Measurements from ENCODE around the gene AGAP2. TPM values are rescaled to one million over a fixed set of nuclear protein-coding genes. Genes with fewer than 3 reads are reported as not detected.

AGAP2 gene
- polyA plus RNA-seq, 1 donor (not counting 4 experiments of a cell fraction or from before 2014, with no cell fraction given), result 0.13 TPM

DNA sequence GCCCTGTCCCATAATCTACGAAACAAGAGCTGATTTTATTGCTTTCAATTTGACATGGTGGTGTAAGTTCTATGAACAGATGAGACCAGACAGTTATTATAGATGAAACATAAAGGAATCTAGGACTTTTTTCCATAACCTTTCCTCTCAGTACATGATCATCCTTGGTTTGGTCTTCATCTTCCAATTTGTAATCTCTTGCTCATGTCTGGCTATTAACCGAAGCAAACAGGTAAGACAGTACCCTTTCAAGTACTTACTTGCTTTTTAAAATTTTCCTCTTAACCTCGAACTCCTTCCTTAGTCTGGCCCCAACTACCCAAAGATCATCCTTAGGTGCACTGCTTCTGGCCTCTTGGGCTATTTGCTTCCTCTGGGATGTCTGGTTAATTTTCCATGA is 7.5 kb upstream of the AGAP2 start:
- H3K9me3 ChIP-seq (ENCODE audit: control insufficient read depth, low read depth, low read length), result no peaks in the 10 kb centered on the region
- peaks cover under 1% of the 10 kb centered on the region for H3K27me3 ChIP-seq (ENCODE audit: control insufficient read depth, extremely low read depth, insufficient read depth, low read length)
- DNase-seq (ENCODE audit: low read depth, low spot score), result no peak
- TF ChIP-seq EZH2 (IDR thresholded peaks at IDR 0.05; ENCODE audit: low read length), result no peak
- TF ChIP-seq, protein P1, sequence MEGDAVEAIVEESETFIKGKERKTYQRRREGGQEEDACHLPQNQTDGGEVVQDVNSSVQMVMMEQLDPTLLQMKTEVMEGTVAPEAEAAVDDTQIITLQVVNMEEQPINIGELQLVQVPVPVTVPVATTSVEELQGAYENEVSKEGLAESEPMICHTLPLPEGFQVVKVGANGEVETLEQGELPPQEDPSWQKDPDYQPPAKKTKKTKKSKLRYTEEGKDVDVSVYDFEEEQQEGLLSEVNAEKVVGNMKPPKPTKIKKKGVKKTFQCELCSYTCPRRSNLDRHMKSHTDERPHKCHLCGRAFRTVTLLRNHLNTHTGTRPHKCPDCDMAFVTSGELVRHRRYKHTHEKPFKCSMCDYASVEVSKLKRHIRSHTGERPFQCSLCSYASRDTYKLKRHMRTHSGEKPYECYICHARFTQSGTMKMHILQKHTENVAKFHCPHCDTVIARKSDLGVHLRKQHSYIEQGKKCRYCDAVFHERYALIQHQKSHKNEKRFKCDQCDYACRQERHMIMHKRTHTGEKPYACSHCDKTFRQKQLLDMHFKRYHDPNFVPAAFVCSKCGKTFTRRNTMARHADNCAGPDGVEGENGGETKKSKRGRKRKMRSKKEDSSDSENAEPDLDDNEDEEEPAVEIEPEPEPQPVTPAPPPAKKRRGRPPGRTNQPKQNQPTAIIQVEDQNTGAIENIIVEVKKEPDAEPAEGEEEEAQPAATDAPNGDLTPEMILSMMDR (optimal IDR thresholded peaks at IDR 0.05 in 1 of 3, IDR thresholded peaks at IDR 0.05 in 1 of 3, conservative IDR thresholded peaks at IDR 0.05 in 1 of 3; ENCODE audit: extremely low read depth in 1 of 3, insufficient read depth in 2 of 3, low read length in 3 of 3), result no peak
- no peaks in the 10 kb centered on the region for H4K20me1 ChIP-seq (ENCODE audit: control insufficient read depth, extremely low read depth, insufficient read depth, low read length)
- peaks cover 23% of the 10 kb centered on the region for H3K79me2 ChIP-seq (ENCODE audit: control insufficient read depth, insufficient read depth, low read length)
- H3K9ac ChIP-seq (ENCODE audit: control insufficient read depth, extremely low read depth, insufficient read depth, low read length), result no peak overlapping the region
- peak overlapping the region; percentile 94 for H3K4me2 ChIP-seq (ENCODE audit: control insufficient read depth, extremely low read depth, insufficient read depth, low read depth, low read length)
- peak overlapping the region; percentile 98 for H3K27ac ChIP-seq (ENCODE audit: control insufficient read depth, insufficient read depth, low read length)
- H3K4me3 ChIP-seq (ENCODE audit: control insufficient read depth in 2 of 3, extremely low read depth in 1 of 3, insufficient read depth in 2 of 3, low read depth in 1 of 3, low read length in 3 of 3), result peak overlapping the region; percentile 81 to 99 (median 97)
- no peak for FAIRE-seq
- H3K4me1 ChIP-seq (ENCODE audit: control insufficient read depth, extremely low read depth, insufficient read depth, low read length), result peaks cover 21% of the 10 kb centered on the region
- H2AFZ ChIP-seq (ENCODE audit: control insufficient read depth, low read length), result no peak overlapping the region
- H3K9me1 ChIP-seq (ENCODE audit: control insufficient read depth, extremely low read depth, insufficient read depth, low read length), result no peaks in the 10 kb centered on the region
- H3K36me3 ChIP-seq (ENCODE audit: control insufficient read depth in 2 of 2, extremely low read depth in 1 of 2, insufficient read depth in 2 of 2, low read length in 2 of 2), result peaks cover 11 to 22% of the 10 kb centered on the region in 2 experiments
- dilution Hi-C loops (cut with MboI; ENCODE audit: extremely low pct_ligation_motif_present, low sequenced_read_pairs), result loop anchor here (25.0 kb wide), 1 partner anchor 159 kb away; the partner anchor contains the start of gene PIP4K2C

DNA sequence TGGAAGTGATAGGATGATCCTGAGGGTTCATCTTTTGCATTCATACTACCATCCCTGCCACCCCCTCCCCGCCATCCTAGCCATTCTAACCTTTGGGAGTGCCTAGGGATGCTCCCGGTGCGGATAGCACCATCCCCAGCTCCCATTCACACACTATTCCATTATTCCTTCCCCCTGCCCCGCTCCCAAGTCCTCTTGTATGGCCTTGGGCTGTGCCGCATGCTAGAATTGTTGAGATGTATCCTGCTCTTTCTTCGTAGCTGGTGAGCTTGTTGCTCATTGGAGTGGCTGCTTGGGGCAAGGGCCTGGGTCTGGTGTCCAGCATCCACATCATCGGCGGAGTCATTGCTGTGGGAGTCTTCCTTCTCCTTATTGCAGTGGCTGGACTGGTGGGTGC is 6.9 kb upstream of the AGAP2 start:
- Histone ChIP-seq H3K9me3 (ENCODE audit: control insufficient read depth, low read depth, low read length) (no peaks in the 10 kb centered on the region), H3K36me3 (ENCODE audit: control insufficient read depth in 2 of 2, extremely low read depth in 1 of 2, insufficient read depth in 2 of 2, low read length in 2 of 2) (peaks cover 11 to 16% of the 10 kb centered on the region in 2 experiments), H3K4me2 (ENCODE audit: control insufficient read depth, extremely low read depth, insufficient read depth, low read depth, low read length) (peak overlapping the region; percentile 94), H3K79me2 (ENCODE audit: control insufficient read depth, insufficient read depth, low read length) (peaks cover 18% of the 10 kb centered on the region), H4K20me1 (ENCODE audit: control insufficient read depth, extremely low read depth, insufficient read depth, low read length) (no peaks in the 10 kb centered on the region), H3K27me3 (ENCODE audit: control insufficient read depth, extremely low read depth, insufficient read depth, low read length) (peaks cover 5% of the 10 kb centered on the region), H2AFZ (ENCODE audit: control insufficient read depth, low read length) (peak overlapping the region; percentile 31), H3K9me1 (ENCODE audit: control insufficient read depth, extremely low read depth, insufficient read depth, low read length) (no peaks in the 10 kb centered on the region), H3K27ac (ENCODE audit: control insufficient read depth, insufficient read depth, low read length) (peak overlapping the region; percentile 98), H3K9ac (ENCODE audit: control insufficient read depth, extremely low read depth, insufficient read depth, low read length) (peak overlapping the region; percentile 99), H3K4me1 (ENCODE audit: control insufficient read depth, extremely low read depth, insufficient read depth, low read length) (peaks cover 16% of the 10 kb centered on the region), H3K4me3 (ENCODE audit: control insufficient read depth in 2 of 3, extremely low read depth in 1 of 3, insufficient read depth in 2 of 3, low read depth in 1 of 3, low read length in 3 of 3) (peak overlapping the region; percentile 81 to 99 (median 97))
- DNase-seq (ENCODE audit: low read depth, low spot score) (no peak), FAIRE-seq (no peak)
- dilution Hi-C loops (cut with MboI; ENCODE audit: extremely low pct_ligation_motif_present, low sequenced_read_pairs), result loop anchor here (25.0 kb wide), 1 partner anchor 158 kb away; the partner anchor contains the start of gene PIP4K2C
- no peak for TF ChIP-seq EZH2 (IDR thresholded peaks at IDR 0.05; ENCODE audit: low read length)
- TF ChIP-seq, protein P1 (optimal IDR thresholded peaks at IDR 0.05 in 1 of 3, IDR thresholded peaks at IDR 0.05 in 1 of 3, conservative IDR thresholded peaks at IDR 0.05 in 1 of 3; ENCODE audit: extremely low read depth in 1 of 3, insufficient read depth in 2 of 3, low read length in 3 of 3), result no peak
